Hepatic stellate cell (primary cell): ENCODE results near the gene WNT5B.
"Not testable (repeated sequence)": the region's sequence is repeated elsewhere in the genome, so short reads cannot be mapped to it uniquely, and the experiment has no call there.

Source experiments
- DNase-seq: peaks from one replicate; pipeline ENCODE4 v3.0.0; 2011; ENCODE audit warnings: low spot score

WNT5B gene

DNA sequence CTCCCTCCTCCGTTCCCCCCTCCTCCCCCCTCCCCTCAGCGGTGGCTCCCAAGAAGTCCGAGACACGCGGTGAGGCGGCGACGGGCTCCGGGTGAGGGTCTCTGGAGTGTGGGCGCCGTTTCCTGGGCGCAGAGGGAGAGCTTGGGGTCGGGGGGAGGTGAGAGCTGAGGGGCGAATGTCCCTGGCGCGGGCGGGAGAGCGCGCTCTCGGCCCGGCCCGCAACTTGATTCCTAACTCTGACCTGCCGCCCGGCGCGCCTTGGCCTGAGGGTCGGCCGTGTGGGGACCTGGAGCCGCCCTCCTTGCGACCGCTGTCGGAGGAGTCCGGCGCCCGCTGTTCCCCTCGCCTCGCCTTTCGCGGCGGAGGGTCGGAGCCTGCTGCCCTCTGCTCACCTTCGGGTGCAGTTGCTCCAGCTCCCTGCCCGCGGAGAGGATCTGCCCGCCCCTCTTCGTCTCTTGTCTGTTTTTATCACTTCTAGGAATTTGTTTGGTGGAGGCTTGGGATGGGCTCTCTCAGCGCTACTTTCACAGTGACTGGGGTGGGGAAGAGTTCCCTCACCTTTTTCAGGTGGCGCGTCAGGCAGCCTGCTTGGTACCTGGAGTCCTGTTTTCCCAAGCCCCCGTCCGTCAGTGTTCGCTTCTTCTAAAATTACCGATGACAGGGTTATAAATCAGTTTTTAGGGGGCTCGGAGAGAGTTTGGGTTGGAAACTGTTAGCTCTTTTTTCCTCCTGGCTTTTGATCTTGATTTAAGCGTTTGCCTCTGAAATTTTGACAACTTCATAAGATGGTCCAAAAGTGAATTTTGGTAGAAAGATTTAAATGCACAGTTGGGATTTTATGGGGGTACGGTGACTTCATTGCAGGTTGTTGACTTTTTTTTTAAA lies 62.3 kb downstream of the WNT5B start:
- peak; percentile 31 for DNase-seq

DNA sequence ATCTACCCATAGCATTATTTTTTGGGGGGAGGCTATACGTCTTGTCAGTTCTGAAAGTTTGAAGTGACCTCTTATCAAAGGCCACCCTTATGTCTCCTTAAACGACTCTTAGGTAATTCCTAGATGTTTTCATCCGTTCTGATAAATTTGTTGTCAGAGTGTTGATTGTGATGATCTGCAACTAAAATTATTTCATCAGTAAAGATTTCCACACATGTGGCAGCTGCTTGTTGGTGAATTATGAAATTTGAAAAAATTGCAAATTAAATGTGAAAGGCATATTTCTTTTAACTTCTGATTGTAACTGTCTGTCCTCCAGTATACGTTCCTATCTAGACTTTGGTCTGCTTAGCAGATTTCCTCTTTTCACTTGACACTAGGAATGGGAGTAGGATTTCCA lies 63.2 kb downstream of the WNT5B start:
- no peak for DNase-seq

- no peak for DNase-seq
Observed at GRCh38 chr12:1692895-1693610, 64.0 kb downstream of the WNT5B start.

DNA sequence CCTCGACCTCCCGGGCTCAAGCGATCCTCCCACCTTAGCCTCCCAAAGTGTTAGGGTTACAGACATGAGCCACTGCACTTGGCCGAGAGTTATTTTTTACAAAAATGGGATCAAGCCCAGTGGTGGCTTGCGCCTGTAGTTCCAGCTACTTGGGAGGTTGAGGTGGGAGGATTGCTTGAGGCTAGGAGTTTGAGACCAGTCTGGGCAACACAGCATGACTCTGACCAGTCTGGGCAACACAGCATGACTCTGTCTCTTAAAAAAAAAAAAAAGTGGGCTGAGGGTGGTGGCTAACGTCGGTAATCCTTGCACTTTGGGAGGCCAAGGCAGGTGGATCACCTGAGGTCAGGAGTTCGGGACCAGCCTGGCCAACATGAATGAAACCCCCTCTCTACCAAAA lies 66.1 kb downstream of the WNT5B start:
- DNase-seq, result not testable (repeated sequence)

GRCh38 chr12:1695886-1696670 lies 67.0 kb downstream of the WNT5B start:
- DNase-seq, result no peak

DNA sequence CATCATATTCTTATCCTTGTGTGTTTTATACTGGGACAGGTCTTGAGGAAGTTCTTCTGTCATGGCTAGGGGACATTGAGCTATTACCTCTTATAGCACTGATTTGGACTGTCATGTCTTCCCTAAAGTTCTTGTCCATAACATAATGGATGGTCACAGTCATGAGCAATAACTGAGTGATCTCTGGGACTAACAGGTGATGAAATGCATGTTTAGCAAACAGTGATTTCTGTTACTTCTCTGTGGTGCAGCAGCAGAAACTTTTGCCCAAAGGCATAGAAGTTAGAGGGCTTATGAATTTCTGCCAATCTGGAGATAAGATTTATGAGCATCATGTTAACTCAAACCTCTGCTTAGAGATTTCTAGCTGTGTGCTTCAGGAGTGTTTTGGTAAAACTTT lies 67.8 kb downstream of the WNT5B start:
- no peak for DNase-seq
